Right lobe of liver (tissue), 4 donors: ENCODE measurements around the gene ADCY9.

Experiments
- POLR2A ChIP-seq: fragments of 450-650 bp; IDR thresholded peaks from one replicate; pipeline ENCODE4 v1.6.1; 2017; ENCODE audit warnings: antibody characterized with exemption, mild to moderate bottlenecking
- TF ChIP-seq, protein P1 (sequence below), 4 donors: fragments of 200-600 bp in 3 of 4; fragments of 450-650 bp in 1 of 4; IDR thresholded peaks; one replicate each; pipeline versions ENCODE4 v1.5.1 to v1.8.0; 2016 to 2022; ENCODE audit warnings: antibody characterized with exemption in 4 of 4, mild to moderate bottlenecking in 2 of 4
- donor health status: DM: no; HTN: no; CAD: no.
- donor health status: DM: no; HTN: no; CAD: no.
- donor health status: DM: no; HTN: yes; CAD: no.

DNA sequence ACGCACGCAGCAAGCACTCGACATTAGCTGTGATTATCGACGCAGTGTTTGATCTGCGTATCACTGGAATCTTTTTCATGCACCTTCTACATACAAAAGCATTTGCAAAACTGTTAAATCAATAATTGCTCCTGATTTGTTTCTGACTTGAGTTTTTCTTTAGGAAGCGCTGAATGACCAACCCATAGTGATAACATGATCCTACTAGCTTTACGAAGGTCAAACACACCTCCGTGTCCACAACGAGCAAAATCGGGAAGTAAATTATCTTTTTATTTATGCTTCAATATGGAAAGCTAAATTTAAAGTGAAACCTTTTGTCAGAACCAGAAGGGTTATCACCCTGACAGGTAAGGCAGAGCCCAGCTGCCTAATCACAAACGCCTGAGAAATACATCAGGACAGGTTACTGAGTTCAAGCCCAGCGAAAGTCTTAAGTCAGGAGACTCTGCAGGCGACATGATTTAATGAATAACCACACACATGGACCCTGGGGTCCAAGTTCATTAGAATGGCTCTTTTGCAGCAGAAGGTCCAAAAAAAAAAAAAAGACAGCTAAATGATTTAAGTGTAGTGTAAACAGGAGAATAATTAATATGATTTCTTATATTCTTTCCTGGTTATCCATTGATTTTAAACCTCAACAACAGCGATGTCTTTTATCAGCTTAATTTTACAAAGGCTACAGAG is 104.2 kb downstream of the ADCY9 start:
- TF ChIP-seq, protein P1, sequence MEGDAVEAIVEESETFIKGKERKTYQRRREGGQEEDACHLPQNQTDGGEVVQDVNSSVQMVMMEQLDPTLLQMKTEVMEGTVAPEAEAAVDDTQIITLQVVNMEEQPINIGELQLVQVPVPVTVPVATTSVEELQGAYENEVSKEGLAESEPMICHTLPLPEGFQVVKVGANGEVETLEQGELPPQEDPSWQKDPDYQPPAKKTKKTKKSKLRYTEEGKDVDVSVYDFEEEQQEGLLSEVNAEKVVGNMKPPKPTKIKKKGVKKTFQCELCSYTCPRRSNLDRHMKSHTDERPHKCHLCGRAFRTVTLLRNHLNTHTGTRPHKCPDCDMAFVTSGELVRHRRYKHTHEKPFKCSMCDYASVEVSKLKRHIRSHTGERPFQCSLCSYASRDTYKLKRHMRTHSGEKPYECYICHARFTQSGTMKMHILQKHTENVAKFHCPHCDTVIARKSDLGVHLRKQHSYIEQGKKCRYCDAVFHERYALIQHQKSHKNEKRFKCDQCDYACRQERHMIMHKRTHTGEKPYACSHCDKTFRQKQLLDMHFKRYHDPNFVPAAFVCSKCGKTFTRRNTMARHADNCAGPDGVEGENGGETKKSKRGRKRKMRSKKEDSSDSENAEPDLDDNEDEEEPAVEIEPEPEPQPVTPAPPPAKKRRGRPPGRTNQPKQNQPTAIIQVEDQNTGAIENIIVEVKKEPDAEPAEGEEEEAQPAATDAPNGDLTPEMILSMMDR (IDR thresholded peaks at IDR 0.05): no peak
- no peak for TF ChIP-seq POLR2A
